Left lung (tissue), 10 donors: ENCODE data around the gene MED12L. TPM values are rescaled to one million over a fixed set of nuclear protein-coding genes. Genes with fewer than 3 reads are reported as not detected.

ENCODE experiments used
- ATAC-seq: fragments of 200-7000 bp; cut with Tn5 transposase; one replicate; pipeline ENCODE4 v1.9.1; 2020; ENCODE audit warnings: moderate library complexity
- DNase-seq, 4 donors: peaks; one replicate each; pipeline ENCODE4 v3.0.0-alpha.2; 2013 to 2020
- H3K27ac ChIP-seq, 2 donors: fragments of 200-600 bp; sonication (generic) in 1 of 2; one replicate each; pipeline versions ENCODE4 v1.5.0 to v1.8.0; 2020 to 2021
- H3K27me3 ChIP-seq, 2 donors: fragments of 200-600 bp; sonication (generic) in 1 of 2; one replicate each; pipeline versions ENCODE4 v1.5.0 to v1.8.0; 2020 to 2021
- H3K36me3 ChIP-seq, 2 donors: fragments of 200-600 bp; sonication (generic) in 1 of 2; one replicate each; pipeline versions ENCODE4 v1.5.0 to v1.8.0; 2020 to 2021
- H3K4me1 ChIP-seq, 2 donors: fragments of 200-600 bp; one replicate each; pipeline ENCODE4 v1.8.0; 2021
- H3K4me3 ChIP-seq, 2 donors: fragments of 200-600 bp; sonication (generic) in 1 of 2; one replicate each; pipeline versions ENCODE4 v1.5.0 to v1.8.0; 2020 to 2021; ENCODE audit warnings: mild to moderate bottlenecking in 1 of 2
- H3K9me3 ChIP-seq, 2 donors: fragments of 200-600 bp; sonication (generic) in 1 of 2; one replicate each; pipeline versions ENCODE4 v1.5.0 to v1.8.0; 2020 to 2021
- intact Hi-C, 2 donors: fragments of 100-400 bp; cut with DNase I; formaldehyde crosslinking; loops; one replicate each; pipeline versions ENCODE4 v1.11.2 to v1.14.2; 2022
- polyA plus RNA-seq, 6 donors: library from polyadenylated mRNA; unstranded; fragments of 120-200 nt; gene quantifications; one replicate each; pipeline ENCODE4 v1.2.1, GENCODE V29; 2013; ENCODE audit not compliant: insufficient read length in 6 of 6
- total RNA-seq, 2 donors: library from RNA; stranded (reverse); fragmentation: NEBNext Ultra II Directional; extraction: Animal tissue kit (Norgen Biotek cat#: 25700); gene quantifications; one replicate each; pipeline ENCODE4 v1.2.1, GENCODE V29; 2021
- TF ChIP-seq, protein P1 (sequence below), 2 donors: fragments of 200-600 bp; sonication (generic) in 1 of 2; IDR thresholded peaks; one replicate each; pipeline versions ENCODE4 v1.5.0 to v1.8.0; 2021; ENCODE audit warnings: antibody characterized with exemption in 2 of 2
- donor health status: DM: no; HTN: yes; CAD: no.
- donor health status: DM: no; HTN: no; CAD: no.

Gene MED12L
- total and polyA plus RNA-seq, 8 donors = 0.66 to 1.0 (median 0.77) TPM

GRCh38 chr3:151174351-151174750 lies 88.9 kb downstream of the MED12L start:
- Histone ChIP-seq H3K27me3 (no peaks in the 10 kb centered on the region), H3K4me1 (peaks cover 7 to 37% of the 10 kb centered on the region in 2 donors), H3K27ac (no peak overlapping the region), H3K36me3 (no peaks in the 10 kb centered on the region), H3K4me3 (no peak overlapping the region), H3K9me3 (no peaks in the 10 kb centered on the region)
- intact Hi-C loops = no loop called here
- ATAC-seq (no peak), DNase-seq (no peak)
- TF ChIP-seq, protein P1, sequence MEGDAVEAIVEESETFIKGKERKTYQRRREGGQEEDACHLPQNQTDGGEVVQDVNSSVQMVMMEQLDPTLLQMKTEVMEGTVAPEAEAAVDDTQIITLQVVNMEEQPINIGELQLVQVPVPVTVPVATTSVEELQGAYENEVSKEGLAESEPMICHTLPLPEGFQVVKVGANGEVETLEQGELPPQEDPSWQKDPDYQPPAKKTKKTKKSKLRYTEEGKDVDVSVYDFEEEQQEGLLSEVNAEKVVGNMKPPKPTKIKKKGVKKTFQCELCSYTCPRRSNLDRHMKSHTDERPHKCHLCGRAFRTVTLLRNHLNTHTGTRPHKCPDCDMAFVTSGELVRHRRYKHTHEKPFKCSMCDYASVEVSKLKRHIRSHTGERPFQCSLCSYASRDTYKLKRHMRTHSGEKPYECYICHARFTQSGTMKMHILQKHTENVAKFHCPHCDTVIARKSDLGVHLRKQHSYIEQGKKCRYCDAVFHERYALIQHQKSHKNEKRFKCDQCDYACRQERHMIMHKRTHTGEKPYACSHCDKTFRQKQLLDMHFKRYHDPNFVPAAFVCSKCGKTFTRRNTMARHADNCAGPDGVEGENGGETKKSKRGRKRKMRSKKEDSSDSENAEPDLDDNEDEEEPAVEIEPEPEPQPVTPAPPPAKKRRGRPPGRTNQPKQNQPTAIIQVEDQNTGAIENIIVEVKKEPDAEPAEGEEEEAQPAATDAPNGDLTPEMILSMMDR (IDR thresholded peaks at IDR 0.05) = no peak

DNA sequence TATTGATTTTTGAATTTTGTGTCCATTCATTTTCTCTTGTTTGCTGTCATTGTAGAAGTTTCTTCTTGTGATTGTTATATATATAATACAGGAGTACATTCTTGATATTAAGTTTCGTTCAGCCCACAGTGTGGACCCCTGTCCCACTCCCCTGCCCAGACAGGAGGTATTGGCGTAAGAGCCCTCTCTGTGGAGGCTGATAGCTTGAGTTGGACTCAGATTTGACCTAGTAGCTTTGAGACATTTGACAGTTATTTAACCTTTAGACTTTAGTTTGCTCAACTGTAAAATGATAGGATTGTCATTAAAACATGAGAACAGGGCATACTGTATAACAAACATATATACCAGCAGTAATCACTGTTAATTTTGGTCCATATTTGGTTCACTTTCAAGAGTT lies 90.5 kb downstream of the MED12L start:
- intact Hi-C loops = no loop called here
- Histone ChIP-seq H3K27me3 (no peaks in the 10 kb centered on the region), H3K4me1 (peaks cover 0 to 21% of the 10 kb centered on the region in 2 donors)

DNA sequence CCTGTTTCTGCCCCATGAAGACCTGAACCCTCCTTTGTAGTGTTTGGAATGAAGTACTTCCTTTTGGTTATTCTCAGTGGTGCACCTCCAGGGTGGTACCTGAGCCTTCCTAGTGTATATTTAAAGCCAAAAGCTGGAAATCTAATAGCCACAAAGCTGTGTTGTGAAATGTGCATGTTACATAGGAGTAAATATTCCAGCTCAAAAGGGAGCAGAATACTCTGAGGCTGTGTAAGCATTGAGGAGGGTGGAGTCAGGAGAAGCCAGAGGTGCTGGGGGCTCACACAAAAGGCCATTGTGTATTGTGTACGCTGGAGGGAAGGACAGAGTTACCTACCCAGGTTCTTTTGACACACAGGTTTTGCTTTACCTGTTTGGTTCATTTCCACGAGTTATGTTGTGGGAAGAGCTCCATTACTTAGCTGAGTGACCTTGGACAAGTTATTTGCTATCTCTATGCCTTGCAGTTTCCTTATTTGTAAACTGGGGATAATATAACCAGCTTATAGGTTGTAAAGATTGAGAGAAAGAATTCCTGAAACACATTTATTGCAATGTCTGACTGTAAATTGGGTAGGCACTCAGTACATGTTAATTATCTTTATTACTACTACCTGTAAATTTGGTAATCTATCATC lies 92.9 kb downstream of the MED12L start:
- intact Hi-C loops = no loop called here
- no peak overlapping the region for H3K4me3 ChIP-seq
- H3K27me3 ChIP-seq = no peaks in the 10 kb centered on the region
- ATAC-seq (no peak), DNase-seq (no peak)
- H3K9me3 ChIP-seq = no peaks in the 10 kb centered on the region
- H3K4me1 ChIP-seq = peaks cover 0 to 9% of the 10 kb centered on the region in 2 donors
- TF ChIP-seq, protein P1 (IDR thresholded peaks at IDR 0.05) = no peak
- no peaks in the 10 kb centered on the region for H3K36me3 ChIP-seq
- H3K27ac ChIP-seq = no peak overlapping the region

More for the DNA sequence above, 90.5 kb downstream of the MED12L start:
- Histone ChIP-seq H3K27ac (no peak overlapping the region), H3K4me3 (no peak overlapping the region), H3K9me3 (no peaks in the 10 kb centered on the region), H3K36me3 (no peaks in the 10 kb centered on the region)
- ATAC-seq (no peak), DNase-seq (no peak)
- TF ChIP-seq, protein P1 (IDR thresholded peaks at IDR 0.05) = no peak

DNA sequence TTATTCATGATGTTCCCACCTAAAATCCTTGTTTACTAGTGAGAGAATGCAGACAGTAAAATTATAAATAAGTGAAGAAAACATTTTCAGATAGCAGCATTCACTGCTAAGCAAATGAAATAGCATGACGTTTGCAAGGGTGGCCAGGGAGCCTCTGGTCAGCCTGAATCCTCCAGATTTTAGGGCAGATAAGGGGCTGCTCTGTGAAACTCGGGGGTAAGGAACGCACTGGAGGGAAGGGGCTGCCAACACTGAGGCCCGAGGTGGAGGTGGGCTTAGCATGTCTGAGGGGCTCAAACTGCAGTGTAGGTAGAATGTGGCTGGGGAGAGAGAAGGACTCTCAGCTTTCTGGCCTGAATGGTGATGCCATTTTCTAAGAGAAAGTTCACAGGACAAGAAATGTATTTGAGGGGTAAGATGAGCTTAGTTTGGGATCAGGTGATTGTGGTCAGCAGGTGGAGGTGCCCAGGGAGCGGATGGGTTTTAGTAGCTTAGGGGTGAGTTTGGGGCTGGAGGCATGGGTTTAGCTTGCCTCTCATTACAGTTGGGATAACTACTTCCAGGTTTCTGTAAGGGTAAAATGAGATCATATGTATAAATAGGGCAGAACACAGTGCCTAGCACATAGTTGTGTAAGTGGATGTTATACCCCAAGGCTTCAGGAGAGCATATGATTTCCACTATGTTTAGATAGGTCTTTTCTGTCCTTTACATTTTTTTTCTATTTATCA lies 97.0 kb downstream of the MED12L start:
- intact Hi-C loops = no loop called here
- no peaks in the 10 kb centered on the region for H3K4me1 ChIP-seq
- ATAC-seq (no peak), DNase-seq (no peak)
- H3K9me3 ChIP-seq = no peaks in the 10 kb centered on the region
- H3K36me3 ChIP-seq = no peaks in the 10 kb centered on the region
- no peak overlapping the region for H3K4me3 ChIP-seq
- TF ChIP-seq, protein P1 (IDR thresholded peaks at IDR 0.05) = no peak
- no peaks in the 10 kb centered on the region for H3K27me3 ChIP-seq
- H3K27ac ChIP-seq = no peak overlapping the region

- no peaks in the 10 kb centered on the region for H3K27me3 ChIP-seq
- TF ChIP-seq, protein P1 (IDR thresholded peaks at IDR 0.05) = no peak
- intact Hi-C loops = no loop called here
- H3K36me3 ChIP-seq = no peaks in the 10 kb centered on the region
- no peak overlapping the region for H3K4me3 ChIP-seq
- DNase-seq (no peak), ATAC-seq (no peak)
- no peaks in the 10 kb centered on the region for H3K4me1 ChIP-seq
- H3K27ac ChIP-seq = no peak overlapping the region
- no peaks in the 10 kb centered on the region for H3K9me3 ChIP-seq
These were observed 97.8 kb downstream of the MED12L start for GRCh38 chr3:151183265-151183671.
